Measurements from ENCODE around the gene VASH2. TPM values are rescaled to one million over a fixed set of nuclear protein-coding genes. Genes with fewer than 3 reads are reported as not detected.
"Not testable (repeated sequence)": the region's sequence is repeated elsewhere in the genome, so short reads cannot be mapped to it uniquely, and the experiment has no call there.

The VASH2 gene
- total RNA-seq, 2 donors from 2014 or later = 1.8 to 3.7 TPM

DNA sequence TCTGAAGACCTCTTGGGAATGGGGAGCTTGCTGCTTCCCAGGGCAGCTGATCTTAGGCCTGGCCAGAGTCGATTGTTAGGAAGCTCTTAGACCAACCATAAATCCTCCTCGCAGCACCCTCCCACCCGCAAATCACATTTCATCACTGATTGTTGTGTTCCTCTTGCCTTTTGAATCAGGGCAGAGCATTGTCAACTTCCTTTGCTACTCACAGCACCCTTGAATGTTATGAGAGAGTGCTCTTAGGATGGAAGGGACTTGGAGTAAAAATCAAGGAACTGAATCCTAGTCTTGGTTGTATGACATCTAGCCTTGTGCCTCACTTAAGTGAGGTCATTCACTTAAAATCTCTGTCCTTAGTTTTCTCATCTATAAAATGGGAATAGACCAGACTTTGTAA, 3.0 kb downstream of the VASH2 start:
- ATAC-seq = no peak
- no peak for DNase-seq
- intact Hi-C loops (cut with DNase I) = no loop called here

DNA sequence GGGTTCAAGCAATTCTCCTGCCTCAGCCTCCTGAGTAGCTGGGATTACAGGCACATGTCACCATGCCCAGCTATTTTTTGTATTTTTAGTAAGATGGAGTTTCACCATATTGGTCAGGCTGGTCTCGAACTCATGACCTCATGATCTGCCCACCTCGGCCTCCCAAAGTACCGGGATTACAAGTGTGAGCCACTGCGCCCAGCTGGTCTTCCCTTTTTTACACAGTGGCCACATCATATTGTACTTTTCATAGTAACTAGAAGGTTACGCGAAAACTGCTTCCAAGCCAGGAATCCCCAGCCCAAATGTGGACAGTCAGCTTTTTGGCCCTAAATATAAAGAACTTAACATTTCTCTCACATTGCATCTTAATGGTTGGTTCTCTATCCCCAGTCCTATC, 4.2 kb downstream of the VASH2 start:
- DNase-seq (no peak), ATAC-seq (no peak)
- intact Hi-C loops (cut with DNase I) = no loop called here

DNA sequence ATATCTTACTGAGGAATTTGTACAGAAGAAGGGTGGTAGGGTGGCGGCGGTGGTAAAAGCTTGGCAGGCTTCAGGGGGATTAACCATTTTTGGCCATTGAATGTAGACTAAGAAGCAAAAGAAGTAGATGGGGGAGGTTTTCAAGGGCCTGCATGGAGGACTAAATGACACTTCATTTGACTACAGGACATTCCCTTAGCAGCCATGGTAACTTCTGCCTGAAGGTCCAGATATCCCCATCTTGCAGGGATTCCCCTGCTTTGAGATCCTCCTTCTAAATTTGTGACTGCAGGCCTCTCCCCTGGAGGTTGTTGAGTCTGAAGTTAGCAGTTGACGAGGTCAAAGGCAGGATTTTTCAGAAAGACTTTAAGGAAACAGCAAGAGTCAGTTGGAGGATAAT, 4.8 kb downstream of the VASH2 start:
- DNase-seq = no peak
- intact Hi-C loops (cut with DNase I) = no loop called here
- no peak for ATAC-seq

DNA sequence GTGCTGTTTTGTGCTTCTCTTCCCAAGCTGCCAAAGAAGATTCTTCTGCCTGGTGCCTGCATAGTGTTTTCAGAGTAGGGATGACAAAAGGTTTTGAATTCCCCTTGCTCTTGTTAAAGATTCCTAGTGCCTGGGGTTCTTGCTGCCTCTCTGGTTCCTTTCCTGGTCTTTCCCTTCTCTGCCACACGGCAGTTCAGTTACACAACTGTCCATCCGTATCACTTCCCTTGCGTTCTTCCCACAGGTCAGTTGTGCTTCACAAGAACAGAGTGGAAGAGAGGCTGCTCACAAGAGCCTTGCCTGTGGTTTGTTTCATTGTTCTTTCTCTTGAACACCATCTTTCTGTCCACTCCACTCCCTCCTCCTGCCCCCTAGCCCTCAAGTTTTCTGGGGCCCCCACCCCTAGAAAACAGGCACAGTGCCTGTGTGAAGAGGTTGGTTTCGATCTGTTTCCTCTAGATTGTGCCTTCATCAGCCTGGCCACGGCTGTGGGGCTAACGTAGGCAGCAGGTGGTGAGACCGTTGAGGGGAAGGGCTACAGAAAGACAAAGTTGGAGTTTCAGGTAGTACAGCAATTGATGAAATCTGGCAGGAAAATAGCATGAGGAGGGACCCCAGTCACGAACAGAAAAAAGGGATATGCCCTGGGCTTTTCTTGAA, 5.8 kb downstream of the VASH2 start:
- intact Hi-C loops (cut with DNase I) = no loop called here
- no peak for ATAC-seq
- DNase-seq = no peak

DNA sequence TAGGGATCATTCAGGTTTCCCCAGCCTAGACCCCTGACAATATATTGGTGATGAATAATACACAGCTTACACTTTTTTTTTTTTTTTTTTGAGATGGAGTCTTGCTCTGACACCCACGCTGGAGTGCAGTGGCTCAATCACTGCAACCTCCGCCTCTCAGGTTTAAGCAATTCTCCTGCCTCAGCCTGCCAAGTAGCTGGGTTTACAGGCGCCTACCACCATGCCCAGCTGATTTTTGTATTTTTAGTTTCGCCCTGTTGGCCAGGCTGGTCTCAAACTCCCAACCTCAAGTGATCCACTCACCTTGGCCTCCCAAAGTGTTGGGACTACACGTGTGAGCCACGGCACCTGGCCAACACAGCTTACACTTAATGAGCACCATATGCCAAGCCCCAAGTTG, 7.2 kb downstream of the VASH2 start:
- DNase-seq = no peak
- ATAC-seq = no peak
- intact Hi-C loops (cut with DNase I) = no loop called here

DNA sequence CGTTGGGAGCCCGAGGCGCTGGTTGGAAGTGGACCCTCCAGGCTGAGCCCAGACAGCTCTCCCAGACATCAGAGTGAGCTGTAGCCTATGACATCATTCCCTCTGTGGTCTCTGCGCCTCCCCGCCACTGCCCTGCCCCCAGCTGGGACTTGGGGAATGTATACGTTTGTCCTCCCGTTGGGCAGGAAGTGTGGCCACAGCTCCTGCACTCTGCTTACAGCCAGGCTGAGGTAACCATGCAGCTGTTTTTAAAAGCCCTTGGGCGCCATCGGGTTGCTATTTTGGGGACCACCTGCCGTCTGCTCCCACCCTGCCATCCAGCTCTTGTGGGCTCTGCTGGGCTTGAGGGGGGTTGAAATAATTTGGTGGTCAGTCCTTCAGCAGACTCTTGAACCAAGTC, 7.8 kb downstream of the VASH2 start:
- ATAC-seq (no peak), DNase-seq (no peak)
- intact Hi-C loops (cut with DNase I) = no loop called here

DNA sequence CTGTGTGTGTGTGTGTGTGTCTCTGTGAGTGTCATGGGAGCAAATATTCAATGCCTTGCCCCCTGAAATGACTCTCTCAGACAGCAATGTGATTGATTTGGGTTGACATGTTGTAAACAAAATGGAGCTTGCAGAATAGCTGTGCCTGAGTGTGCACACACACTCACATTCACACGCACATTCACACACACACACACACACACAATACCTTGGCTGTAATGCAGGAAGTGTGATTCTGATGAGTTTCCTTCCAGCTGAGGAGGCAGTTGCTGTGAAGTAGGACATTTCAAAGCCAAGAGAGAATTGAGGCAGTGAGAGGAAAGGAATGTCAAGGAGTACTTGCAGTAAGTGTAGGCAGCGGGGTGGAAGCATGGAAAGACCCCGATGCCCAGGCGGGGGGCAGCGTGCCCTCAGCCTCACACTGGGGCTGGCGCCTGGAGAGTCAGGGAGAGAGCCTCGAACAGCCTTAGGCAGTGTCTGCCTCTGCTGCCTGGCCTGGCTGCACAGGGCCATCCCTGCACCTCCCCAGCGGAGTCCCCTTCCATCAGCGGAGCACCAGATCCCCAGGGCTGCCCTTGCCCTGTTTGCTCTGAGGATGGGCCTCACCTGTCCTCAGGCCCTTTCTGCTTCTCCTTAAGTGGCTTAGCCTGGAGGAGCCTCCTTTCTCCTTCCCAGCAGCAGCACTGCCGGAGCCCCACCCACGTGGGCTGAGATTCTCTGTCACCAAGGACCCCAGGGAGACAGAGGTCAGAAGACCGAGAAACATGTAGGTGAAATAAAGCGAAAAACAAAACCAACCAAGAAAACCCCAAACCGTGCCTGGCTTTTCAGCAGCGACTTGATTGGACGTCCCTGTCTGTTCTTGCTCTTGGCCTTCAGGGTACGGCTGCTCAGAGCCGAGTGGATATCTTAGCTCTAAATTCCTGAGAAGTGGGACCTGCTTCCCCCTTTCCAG, 9.2 kb downstream of the VASH2 start:
- ATAC-seq (no peak), DNase-seq (no peak)
- intact Hi-C loops (cut with DNase I) = no loop called here

DNA sequence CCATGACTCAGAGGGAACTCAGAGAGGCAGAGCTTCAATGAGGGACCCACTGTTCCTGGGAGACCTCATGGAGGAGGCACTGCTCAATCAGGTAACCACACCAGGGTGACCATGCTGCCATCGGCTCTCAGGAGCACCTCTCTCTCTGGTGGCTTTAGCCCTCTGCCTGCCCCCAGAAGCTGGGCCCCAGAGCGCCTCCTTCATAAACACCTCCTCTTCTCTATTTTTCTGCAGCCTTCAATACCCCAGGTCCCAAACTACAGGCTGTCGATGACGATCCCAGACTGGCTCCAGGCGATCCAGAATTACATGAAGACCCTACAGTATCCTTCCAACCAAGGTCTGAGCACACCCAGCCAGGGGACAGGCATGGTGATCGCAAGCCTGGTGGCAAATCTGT, 10.6 kb downstream of the VASH2 start:
- no peak for ATAC-seq
- intact Hi-C loops (cut with DNase I) = no loop called here

DNA sequence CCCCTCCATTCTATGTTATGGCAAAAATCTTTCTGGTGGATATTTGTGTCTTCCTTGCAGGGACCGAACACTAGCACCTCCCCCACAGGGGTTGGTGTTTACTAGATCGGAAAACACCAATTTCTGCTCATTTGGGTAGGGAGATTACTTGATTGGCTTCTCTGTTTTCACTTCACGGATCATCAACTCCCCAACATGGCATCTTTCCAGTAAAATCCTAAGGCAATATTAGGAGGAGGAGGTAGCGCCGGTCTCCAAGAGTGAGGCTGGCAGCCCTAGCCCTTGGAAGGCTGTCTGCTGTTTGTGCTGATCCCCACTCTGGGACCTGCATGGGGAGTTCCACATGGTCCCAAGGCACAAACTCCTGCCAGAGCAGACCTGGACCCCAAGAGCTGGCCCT, 12.2 kb downstream of the VASH2 start:
- intact Hi-C loops (cut with DNase I) = no loop called here
- ATAC-seq = no peak
- no peak for DNase-seq

More for the DNA sequence above, 10.6 kb downstream of the VASH2 start:
- no peak for DNase-seq

DNA sequence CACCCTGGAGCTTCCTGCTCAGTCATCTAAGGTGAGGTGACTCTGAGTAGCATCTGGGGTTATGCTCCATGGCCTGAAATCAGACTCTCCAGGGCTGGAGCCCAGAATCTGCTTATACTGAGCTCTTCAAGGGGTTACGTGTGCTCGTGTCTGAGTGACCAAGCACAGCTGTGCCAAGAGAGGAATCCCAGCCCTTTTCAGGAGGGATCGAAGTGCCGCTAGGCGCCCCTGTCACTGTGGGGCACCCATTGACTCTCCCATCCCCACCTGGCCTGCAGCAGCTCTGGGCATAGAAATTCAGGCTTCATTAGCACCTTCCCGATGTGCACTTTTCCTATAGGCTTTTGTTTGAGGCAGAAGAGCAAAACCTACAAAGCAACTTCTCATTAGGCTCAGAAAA, 13.8 kb downstream of the VASH2 start:
- DNase-seq = no peak
- intact Hi-C loops (cut with DNase I) = no loop called here

DNA sequence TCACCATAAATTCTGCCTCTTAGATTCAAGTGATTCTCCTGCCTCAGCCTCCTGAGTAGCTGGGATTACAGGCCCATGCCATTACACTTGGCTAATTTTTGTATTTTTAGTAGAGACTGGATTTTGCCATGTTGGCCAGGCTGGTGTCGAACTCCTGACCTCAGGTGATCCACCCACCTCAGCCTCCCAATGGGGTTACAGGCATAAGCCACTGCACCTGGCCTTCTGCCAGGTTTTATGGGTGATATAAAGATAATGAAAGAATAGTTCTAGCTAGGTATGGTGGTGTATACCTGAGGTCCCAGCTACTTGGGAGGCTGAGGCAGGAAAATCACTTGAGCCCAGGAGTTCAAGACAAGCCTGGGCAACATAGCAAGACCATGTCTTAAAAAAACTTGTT, 14.7 kb downstream of the VASH2 start:
- ATAC-seq; DNase-seq; intact Hi-C loops (cut with DNase I): not testable (repeated sequence)

More for the DNA sequence above, 13.8 kb downstream of the VASH2 start:
- no peak for ATAC-seq

DNA sequence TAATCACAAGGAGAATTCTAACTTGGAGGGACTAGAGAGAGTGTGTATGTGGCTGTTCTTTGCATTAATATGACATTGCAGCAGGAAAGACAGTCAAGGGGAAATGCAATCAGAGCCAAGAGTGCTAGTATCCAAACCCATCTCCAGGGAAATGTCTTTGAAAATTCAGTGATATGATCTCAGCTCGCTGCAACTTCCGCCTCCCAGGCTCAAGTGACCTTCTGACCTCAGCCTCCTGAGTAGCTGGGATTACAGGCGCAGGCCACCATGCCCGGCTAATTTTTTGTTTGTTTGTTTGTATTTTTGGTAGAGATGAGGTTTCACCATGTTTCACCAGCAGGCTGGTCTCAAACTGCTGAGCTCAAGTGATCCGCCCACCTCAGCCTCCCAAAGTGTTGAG, 16.3 kb downstream of the VASH2 start:
- ATAC-seq (no peak), DNase-seq (no peak)
- intact Hi-C loops (cut with DNase I) = no loop called here

DNA sequence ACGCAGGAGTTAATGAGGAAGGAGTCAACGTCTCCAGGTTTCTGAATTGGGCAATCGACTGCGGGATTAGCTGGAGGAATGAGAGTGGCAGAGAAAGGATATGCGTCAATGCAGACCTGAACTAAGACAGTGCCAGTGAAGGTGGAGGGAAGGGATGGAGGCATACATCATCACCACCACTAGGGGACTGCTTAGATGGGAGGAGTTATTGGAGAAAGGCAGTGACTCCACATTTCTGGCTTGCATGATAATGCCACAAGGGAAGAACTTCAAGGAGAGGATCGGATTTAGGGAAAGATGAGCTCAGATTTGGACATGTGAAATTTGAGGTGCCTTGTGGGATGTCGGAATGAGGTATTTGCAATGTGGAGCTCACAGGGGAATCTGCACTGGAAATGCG, 17.5 kb downstream of the VASH2 start:
- ATAC-seq (peak in 1 of 2 donors; percentile 49), DNase-seq (no peak)
- intact Hi-C loops (cut with DNase I) = no loop called here

DNA sequence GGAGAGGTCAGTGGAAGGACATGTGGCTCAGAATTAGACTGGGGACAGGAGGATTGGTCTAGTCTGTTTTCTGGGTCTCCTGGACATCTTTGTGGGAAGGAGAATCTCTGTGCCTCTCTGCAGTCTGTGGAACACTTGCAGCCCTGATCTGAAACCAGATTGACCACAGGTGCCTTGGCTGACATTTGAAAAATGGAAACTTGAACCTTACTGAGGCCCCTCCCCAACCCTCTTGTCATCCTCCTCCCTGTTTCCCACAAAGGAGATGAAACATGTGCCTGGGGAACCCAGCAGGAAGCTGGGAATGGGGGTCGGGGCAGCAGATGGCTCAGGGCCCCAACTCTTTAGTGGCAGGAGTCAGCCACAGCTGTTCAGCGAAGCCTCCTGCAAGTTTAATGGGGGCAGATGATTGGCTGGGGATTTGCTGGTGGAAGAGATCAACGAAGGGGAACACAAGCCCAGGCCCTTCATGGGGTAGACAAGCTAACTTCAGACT, 18.1 kb downstream of the VASH2 start:
- intact Hi-C loops (cut with DNase I) = no loop called here
- ATAC-seq = no peak
- DNase-seq = no peak

DNA sequence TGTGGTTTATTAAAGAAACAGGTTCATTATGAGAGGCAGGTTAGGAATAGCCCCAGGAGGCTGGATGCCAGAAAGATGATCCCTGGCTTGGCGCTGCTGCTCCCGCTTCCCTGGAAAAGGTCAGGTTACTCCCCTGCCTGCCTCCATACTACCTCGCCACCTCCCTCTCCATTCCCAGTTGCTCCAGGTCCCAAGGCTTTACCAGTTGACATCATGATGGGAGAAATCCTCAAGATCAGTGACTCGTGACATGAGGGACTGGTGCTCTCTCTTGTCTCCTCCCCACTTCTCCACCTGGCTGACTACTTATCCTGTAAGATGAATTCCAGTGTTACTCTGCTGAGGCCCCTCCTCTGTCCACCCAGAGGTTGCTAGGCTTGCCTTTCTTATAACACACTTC, 19.7 kb downstream of the VASH2 start:
- no peak for ATAC-seq
- DNase-seq = no peak
- intact Hi-C loops (cut with DNase I) = no loop called here

DNA sequence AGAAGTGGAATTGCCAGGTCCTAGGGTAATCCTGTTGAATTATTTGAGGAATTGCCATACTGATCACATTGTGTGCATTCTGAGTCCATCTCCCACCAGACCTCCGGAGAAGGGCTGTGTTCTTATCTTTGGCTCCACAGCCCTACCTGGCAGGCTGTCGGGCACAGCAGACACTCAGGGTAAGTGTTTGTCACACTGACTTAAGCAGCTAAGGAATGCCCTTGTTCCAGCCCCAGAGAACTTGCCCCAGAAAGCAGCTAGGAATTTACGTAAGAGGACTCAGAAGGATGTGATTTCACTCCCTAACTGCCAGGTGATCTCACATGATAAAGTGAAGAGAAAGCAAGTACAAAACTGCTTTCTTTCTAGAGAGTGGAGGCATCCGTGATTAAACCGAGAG, 21.0 kb downstream of the VASH2 start:
- DNase-seq (no peak), ATAC-seq (no peak)
- intact Hi-C loops (cut with DNase I) = no loop called here

DNA sequence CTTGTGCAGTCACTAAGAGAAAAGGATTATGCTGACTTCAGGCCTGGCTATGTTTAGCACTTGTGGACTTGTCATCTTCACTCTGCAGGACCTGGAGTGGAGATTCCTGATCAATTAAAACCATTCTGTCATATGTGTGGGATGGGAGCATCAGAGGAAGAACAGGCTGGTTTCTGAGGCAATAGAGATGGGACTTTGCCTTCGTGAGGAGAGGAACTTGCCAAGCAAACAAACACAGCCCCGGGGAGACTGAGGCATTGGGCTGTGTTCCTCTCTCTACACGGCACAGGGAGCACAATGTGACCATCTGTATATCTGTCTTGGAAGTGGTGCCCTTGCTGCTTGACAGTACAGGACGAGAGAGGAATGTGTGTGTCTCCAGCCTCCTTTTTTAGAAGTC, 23.1 kb downstream of the VASH2 start:
- intact Hi-C loops (cut with DNase I) = no loop called here
- DNase-seq (no peak), ATAC-seq (no peak)

DNA sequence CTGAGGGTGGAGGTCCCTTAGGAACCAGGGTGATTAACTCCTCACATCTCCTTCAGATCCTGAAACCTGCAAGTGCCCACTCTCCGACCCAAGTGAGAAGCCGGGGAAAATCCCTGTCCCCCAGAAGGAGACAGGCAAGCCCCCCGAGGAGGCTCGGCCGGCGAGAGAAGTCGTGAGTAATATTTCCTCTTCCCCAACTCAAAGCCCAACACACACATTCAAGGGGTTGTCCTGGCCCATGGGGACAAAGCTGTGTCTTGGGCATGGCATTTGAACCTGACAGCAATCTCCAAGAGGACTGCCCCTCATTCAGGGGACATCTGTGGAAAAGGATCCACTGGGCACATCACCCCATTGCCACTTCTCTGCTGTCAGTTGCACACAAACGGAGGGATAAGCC, 23.6 kb downstream of the VASH2 start:
- ATAC-seq = no peak
- no peak for DNase-seq
- intact Hi-C loops (cut with DNase I) = no loop called here

DNA sequence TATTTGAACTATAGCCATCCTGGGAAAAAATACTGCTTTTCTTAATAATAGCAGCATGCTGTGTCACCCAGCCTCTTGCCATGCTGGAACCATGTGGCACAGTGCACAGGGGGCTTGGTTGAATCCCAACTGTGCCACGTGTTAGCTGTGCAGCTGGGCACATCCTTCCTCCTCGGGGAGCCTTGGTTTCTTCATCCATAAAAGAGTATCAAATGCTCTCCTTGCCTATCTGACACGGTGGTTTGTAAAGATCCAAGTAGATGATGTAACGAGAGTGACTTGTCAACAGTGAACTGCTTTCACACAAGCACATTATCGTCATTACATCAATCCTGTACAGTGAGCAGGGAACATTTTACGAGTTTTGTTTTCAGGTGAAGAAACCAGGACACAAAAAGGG, 24.4 kb downstream of the VASH2 start:
- peak in 1 of 2 donors; percentile 51 for ATAC-seq
- DNase-seq = no peak
- intact Hi-C loops (cut with DNase I) = no loop called here

DNA sequence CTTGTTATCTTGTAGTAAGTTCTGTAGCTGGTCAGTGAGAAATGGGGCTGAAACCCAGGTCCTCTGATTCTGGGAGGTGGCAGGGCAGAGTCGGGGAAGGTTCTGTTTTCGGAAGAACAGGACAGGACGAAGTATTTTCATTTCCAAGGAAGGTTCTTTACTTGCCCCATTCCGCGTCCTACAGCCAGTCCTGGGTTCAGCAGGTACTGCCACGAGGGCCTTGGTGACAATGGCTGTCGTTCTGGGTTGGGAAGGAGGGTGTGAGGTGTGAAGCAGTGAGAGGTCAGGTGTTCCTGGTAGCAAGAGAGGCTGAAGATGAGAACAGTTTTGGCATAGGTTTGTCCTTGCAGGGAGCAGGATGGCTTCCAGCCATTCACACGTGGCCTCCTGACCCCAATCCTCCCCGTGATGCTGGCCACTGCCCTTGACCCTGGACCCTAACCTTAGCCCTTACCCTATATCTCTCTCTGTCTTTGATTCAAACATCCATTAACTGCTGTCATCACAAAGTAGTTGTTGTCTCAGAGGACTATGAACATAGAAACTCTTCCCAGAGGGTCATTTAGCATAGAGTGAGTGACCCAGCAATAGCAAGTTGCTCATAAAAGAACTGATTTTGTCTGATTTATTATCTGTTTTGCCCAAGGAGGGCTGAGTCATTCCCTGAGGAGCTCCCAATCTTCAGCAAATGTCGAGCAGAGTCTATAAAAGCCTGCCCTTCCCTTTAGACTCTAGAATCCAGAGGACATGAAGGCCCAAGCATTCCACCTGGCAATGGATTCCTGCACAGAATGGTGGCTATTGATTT, 25.0 kb downstream of the VASH2 start:
- intact Hi-C loops (cut with DNase I) = no loop called here

More for the DNA sequence above, 25.0 kb downstream of the VASH2 start:
- no peak for ATAC-seq
- no peak for DNase-seq
